Spleen (tissue), 11 donors: ENCODE data around the gene CHD3. TPM values are rescaled to one million over a fixed set of nuclear protein-coding genes. Genes with fewer than 3 reads are reported as not detected.

Experiments
- DNase-seq: peaks from one replicate; pipeline ENCODE4 v3.0.0-alpha.2; 2020
- H3K27ac ChIP-seq, 8 donors: fragments of 200-600 bp; sonication (generic) in 7 of 8; 1 replicate in 4 of 8; 2 replicates in 4 of 8; pipeline versions ENCODE4 v1.5.0 to v1.8.0; 2016 to 2021; ENCODE audit warnings: inconsistent platforms in 4 of 8, mild to moderate bottlenecking in 4 of 8, moderate library complexity in 1 of 8
- H3K27me3 ChIP-seq, 7 donors: fragments of 200-600 bp; sonication (generic) in 6 of 7; replicated peaks in 1 of 7; 1 replicate in 4 of 7; 2 replicates in 3 of 7; pipeline versions ENCODE4 v1.5.0 to v1.8.0; 2016 to 2021; ENCODE audit warnings: inconsistent platforms in 3 of 7, mild to moderate bottlenecking in 1 of 7
- H3K36me3 ChIP-seq, 6 donors: fragments of 200-600 bp; sonication (generic) in 5 of 6; 1 replicate in 4 of 6; 2 replicates in 2 of 6; pipeline versions ENCODE4 v1.5.0 to v1.8.0; 2016 to 2021; ENCODE audit warnings: inconsistent platforms in 2 of 6
- H3K4me1 ChIP-seq, 6 donors: fragments of 200-600 bp; sonication (generic) in 5 of 6; 1 replicate in 3 of 6; 2 replicates in 3 of 6; pipeline versions ENCODE4 v1.5.0 to v1.8.0; 2016 to 2021; ENCODE audit warnings: inconsistent platforms in 3 of 6
- H3K4me3 ChIP-seq, 8 donors: fragments of 200-600 bp; sonication (generic) in 7 of 8; 1 replicate in 4 of 8; 2 replicates in 4 of 8; pipeline versions ENCODE4 v1.5.0 to v1.8.0; 2016 to 2021; ENCODE audit warnings: inconsistent platforms in 4 of 8, mild to moderate bottlenecking in 4 of 8, moderate library complexity in 2 of 8
- H3K9me3 ChIP-seq, 8 donors: fragments of 200-600 bp; sonication (generic) in 7 of 8; 1 replicate in 4 of 8; 2 replicates in 4 of 8; pipeline versions ENCODE4 v1.5.0 to v1.8.0; 2016 to 2021; ENCODE audit warnings: inconsistent platforms in 4 of 8
- POLR2A ChIP-seq, 3 donors: fragments of 450-650 bp; IDR thresholded peaks; one replicate each; pipeline ENCODE4 v1.5.1; 2017; ENCODE audit warnings: antibody characterized with exemption in 3 of 3, mild to moderate bottlenecking in 1 of 3
- POLR2AphosphoS5 ChIP-seq, 3 donors: sonication (generic); formaldehyde crosslinking; IDR thresholded peaks; one replicate each; pipeline ENCODE4 v1.5.1; 2017; ENCODE audit warnings: antibody characterized with exemption in 3 of 3
- WGBS, 5 donors: extraction: QIAGEN DNeasy Blood & Tissue Kit in 3 of 5; methylation state at CpG; one replicate each; pipeline versions ENCODE4 v1.1.5 to v1.1.7; 2013 to 2018; 5-methylcytosine and 5-hydroxymethylcytosine counted together
- intact Hi-C: fragments of 100-400 bp; cut with DNase I; formaldehyde crosslinking; loops from one replicate; pipeline ENCODE4 v1.15.0; 2023; ENCODE audit warnings: low total_unique reads
- polyA plus RNA-seq, 3 donors: library from polyadenylated mRNA; stranded (reverse); fragments of 200-250 nt; gene quantifications; one replicate each; pipeline ENCODE4 v1.2.1, GENCODE V29; 2013
- total RNA-seq, 7 donors: library from RNA; depleted of rRNA in 3 of 7; stranded (reverse); fragments of >200 nt in 3 of 7; fragmentation: NEBNext Ultra II Directional in 4 of 7; extraction: Animal tissue kit (Norgen Biotek cat#: 25700) in 4 of 7; gene quantifications; one replicate each; pipeline versions ENCODE4 v1.1.0 to v1.2.1, GENCODE V29; 2016 to 2021
- TF ChIP-seq, protein P1 (sequence below), 11 experiments: fragments of 200-600 bp in 7 of 11; fragments of 450-650 bp in 4 of 11; sonication (generic) in 4 of 11; IDR thresholded peaks in 8 of 11; conservative IDR thresholded peaks in 3 of 11; 1 replicate in 7 of 11; 2 replicates in 4 of 11; pipeline versions ENCODE4 v1.4.0 to v1.8.0; 2016 to 2021; ENCODE audit warnings: antibody characterized with exemption in 11 of 11, inconsistent platforms in 4 of 11, mild to moderate bottlenecking in 1 of 11
- donor health status: healthy with polysubstance abuse.
- donor health status: DM: no; HTN: no; CAD: no; lungs with moderate emphysema.
- donor health status: DM: no; HTN: no; CAD: no.
- donor health status: Bipolar disorder and iron deficiency.
- donor health status: healthy.
- donor health status: DM: no; HTN: no; CAD: no.
- donor health status: DM: yes; HTN: yes; CAD: no.

CHD3 gene
- total and polyA plus RNA-seq, 10 donors: 37.0 to 117 (median 82.5) TPM

DNA sequence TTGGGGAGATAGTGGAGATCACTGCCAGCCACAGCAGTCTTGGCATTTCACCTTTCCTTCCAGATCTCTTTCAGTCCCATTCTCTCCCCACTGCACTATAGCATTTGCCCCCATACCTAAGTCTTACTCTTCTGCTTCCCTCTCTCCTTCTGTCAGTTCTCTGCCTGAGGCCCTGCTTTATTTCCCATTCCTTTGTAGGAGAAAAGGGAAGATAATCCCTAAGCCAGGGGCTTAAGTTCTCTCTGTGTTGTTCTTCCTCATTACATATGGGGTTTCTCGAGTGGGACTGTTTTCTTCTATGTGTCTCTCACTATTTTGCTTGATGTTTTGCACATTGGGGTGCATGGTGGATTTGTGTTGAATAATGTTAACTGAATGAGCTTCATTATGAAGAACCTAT lies 48.1 kb upstream of the CHD3 start:
- intact Hi-C loops: no loop called here
- no peaks in the 10 kb centered on the region for H3K27me3 ChIP-seq
- H3K4me3 ChIP-seq: peak overlapping the region in 4 of 8 donors; percentile 72 to 86 (median 82)
- no peaks in the 10 kb centered on the region for H3K9me3 ChIP-seq
- H3K27ac ChIP-seq: peak overlapping the region in 7 of 8 donors; percentile 95 to 100 (median 97)
- 26 to 44% (median 43%) methylated on average over 1 of the region's 1 CpG for WGBS, 5 donors
- H3K4me1 ChIP-seq: peaks cover 44 to 90% (median 67%) of the 10 kb centered on the region in 6 donors
- peaks cover 0 to 22% (median 4%) of the 10 kb centered on the region in 6 donors for H3K36me3 ChIP-seq
- TF ChIP-seq POLR2AphosphoS5 (IDR thresholded peaks at IDR 0.05): no peak
- TF ChIP-seq, protein P1, sequence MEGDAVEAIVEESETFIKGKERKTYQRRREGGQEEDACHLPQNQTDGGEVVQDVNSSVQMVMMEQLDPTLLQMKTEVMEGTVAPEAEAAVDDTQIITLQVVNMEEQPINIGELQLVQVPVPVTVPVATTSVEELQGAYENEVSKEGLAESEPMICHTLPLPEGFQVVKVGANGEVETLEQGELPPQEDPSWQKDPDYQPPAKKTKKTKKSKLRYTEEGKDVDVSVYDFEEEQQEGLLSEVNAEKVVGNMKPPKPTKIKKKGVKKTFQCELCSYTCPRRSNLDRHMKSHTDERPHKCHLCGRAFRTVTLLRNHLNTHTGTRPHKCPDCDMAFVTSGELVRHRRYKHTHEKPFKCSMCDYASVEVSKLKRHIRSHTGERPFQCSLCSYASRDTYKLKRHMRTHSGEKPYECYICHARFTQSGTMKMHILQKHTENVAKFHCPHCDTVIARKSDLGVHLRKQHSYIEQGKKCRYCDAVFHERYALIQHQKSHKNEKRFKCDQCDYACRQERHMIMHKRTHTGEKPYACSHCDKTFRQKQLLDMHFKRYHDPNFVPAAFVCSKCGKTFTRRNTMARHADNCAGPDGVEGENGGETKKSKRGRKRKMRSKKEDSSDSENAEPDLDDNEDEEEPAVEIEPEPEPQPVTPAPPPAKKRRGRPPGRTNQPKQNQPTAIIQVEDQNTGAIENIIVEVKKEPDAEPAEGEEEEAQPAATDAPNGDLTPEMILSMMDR (IDR thresholded peaks at IDR 0.05 in 8 of 11, conservative IDR thresholded peaks at IDR 0.05 in 3 of 11): no peak
- no peak for TF ChIP-seq POLR2A (IDR thresholded peaks at IDR 0.05)
- DNase-seq: no peak

DNA sequence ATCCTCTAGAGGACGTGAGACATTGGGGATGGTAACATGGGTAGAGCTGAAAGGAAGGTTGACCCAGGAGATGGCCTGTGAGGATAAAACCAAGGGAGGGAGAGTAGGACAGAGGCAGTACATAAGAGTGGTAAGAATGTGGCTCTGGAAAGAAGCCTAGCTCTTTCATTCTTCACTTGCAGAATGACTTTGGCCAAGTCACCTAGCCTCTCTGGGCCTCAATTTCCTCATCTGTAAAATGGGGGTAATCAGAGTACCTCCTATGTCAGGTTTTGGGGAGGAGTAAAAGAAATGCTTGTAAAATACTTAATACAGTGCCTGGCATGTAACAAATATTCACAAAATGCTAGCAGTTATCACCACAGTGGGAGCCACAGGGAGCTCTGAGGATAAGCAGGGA lies 47.7 kb upstream of the CHD3 start:
- intact Hi-C loops: no loop called here

DNA sequence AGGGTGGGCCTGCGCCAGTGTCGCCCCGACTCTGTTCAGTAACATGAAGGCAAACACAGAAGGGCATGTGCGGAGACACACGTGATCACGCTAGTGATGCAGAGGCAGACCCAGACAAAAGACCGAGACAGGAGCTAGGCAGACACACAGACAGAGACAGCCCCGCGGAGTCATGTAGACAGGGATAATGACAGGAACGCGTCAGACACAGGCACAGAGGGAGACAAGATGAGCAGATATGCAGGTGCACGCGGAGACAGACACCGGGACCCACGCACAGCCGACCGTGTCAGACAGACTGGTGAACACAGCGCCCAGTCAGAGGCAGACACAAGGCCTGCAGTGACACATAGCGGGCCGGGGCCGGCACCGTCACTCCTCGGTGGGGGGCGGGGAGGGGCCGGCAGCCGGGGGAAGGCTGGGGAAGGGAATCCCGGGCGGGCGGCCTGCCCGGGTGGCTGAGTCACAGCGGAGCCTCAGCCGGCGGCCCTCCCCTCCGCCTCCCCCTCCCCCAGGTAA lies 47.1 kb upstream of the CHD3 start:
- no peaks in the 10 kb centered on the region for H3K27me3 ChIP-seq
- H3K9me3 ChIP-seq: no peaks in the 10 kb centered on the region
- H3K36me3 ChIP-seq: peaks cover 0 to 32% (median 14%) of the 10 kb centered on the region in 6 donors
- DNase-seq: peak; percentile 96
- intact Hi-C loops: no loop called here
- TF ChIP-seq, protein P1 (IDR thresholded peaks at IDR 0.05 in 8 of 11, conservative IDR thresholded peaks at IDR 0.05 in 3 of 11): peak in 4 of 11 experiments; percentile 18 to 56 (median 49)
- TF ChIP-seq POLR2AphosphoS5 (IDR thresholded peaks at IDR 0.05) (peak in 1 of 3 donors; percentile 84), POLR2A (IDR thresholded peaks at IDR 0.05) (no peak)
- WGBS, 5 donors: 3 to 12% (median 7%) methylated on average over 21 to 34 of the region's 34 CpGs
- peak overlapping the region; percentile 92 to 100 (median 97) for H3K27ac ChIP-seq
- H3K4me1 ChIP-seq: peaks cover 48 to 91% (median 69%) of the 10 kb centered on the region in 6 donors
- peak overlapping the region; percentile 68 to 91 (median 77) for H3K4me3 ChIP-seq

More for the DNA sequence above, 47.7 kb upstream of the CHD3 start:
- no peaks in the 10 kb centered on the region for H3K27me3 ChIP-seq
- peaks cover 0 to 26% (median 8%) of the 10 kb centered on the region in 6 donors for H3K36me3 ChIP-seq
- TF ChIP-seq, protein P1 (IDR thresholded peaks at IDR 0.05 in 8 of 11, conservative IDR thresholded peaks at IDR 0.05 in 3 of 11): no peak
- TF ChIP-seq POLR2AphosphoS5 (IDR thresholded peaks at IDR 0.05): no peak
- WGBS, 5 donors: 61 to 80% (median 68%) methylated on average over 1 of the region's 1 CpG
- peaks cover 49 to 91% (median 70%) of the 10 kb centered on the region in 6 donors for H3K4me1 ChIP-seq
- H3K9me3 ChIP-seq: no peaks in the 10 kb centered on the region
- peak overlapping the region; percentile 92 to 100 (median 97) for H3K27ac ChIP-seq
- DNase-seq: no peak
- H3K4me3 ChIP-seq: peak overlapping the region in 7 of 8 donors; percentile 68 to 91 (median 74)

DNA sequence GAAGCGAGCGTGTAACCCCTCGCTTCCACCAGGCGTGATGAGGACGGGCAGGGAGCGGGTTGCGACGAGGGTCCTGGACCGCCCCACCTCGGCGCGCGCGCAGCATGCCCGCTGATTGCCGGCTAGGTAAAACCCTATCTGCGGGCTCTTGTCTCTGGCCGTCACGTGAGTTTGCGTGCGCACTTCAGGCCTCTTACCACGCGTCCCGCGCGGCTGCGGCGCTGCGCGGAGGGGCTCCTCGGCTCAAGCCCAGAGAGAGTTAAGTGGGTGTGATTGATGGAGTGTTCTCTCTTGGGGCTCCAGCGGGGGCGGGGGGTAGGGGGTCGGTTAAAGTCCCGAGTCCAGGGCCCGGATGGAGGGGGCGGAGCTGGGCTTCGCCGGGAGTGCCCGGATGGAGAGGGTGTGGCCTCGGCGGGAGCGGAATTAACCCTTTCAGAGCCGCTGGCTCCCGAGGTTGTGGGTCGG lies 46.6 kb upstream of the CHD3 start:
- peak; percentile 95 for DNase-seq
- Histone ChIP-seq H3K4me3 (peak overlapping the region; percentile 68 to 91 (median 77)), H3K27ac (peak overlapping the region; percentile 92 to 100 (median 97)), H3K27me3 (no peaks in the 10 kb centered on the region), H3K36me3 (peaks cover 0 to 37% (median 17%) of the 10 kb centered on the region in 6 donors), H3K9me3 (no peaks in the 10 kb centered on the region), H3K4me1 (peaks cover 43 to 91% (median 64%) of the 10 kb centered on the region in 6 donors)
- 0 to 1% (median 0%) methylated on average over 13 to 46 of the region's 46 CpGs for WGBS, 5 donors
- intact Hi-C loops: no loop called here
- TF ChIP-seq POLR2A (IDR thresholded peaks at IDR 0.05) (peak in 1 of 3 donors; percentile 5), POLR2AphosphoS5 (IDR thresholded peaks at IDR 0.05) (peak; percentile 42 to 83 (median 69))
- TF ChIP-seq, protein P1 (IDR thresholded peaks at IDR 0.05 in 8 of 11, conservative IDR thresholded peaks at IDR 0.05 in 3 of 11): peak in 3 of 11 experiments; percentile 6 to 24 (median 21)
